ENCODE results near the gene SHROOM1.

DNA sequence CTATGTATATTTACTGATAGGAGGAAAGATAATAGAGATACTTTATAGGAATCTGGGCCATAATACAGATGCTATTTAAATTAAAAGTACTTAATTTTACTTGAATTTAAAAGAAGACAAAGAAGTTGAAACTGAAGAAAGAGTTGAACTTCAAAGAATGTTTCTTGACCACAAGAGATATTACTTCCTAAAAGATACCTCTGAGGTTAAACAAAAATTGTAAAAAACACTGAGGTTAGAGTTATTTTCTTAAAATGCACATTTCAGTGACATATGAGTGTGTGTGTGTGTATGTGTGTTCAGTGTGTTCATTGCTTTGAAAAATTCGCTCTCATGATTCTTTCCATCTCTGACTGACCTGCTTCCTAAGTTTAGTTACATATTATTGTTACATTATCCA, 49.9 kb downstream of the SHROOM1 start:
- TF ChIP-seq POLR2A (IDR thresholded peaks at IDR 0.05; ENCODE audit: low read depth, low read length) (no peak), TAF1 (IDR thresholded peaks at IDR 0.05; ENCODE audit: low read depth, low read length) (no peak), POU2F2 (IDR thresholded peaks at IDR 0.05; ENCODE audit: low read depth, low read length) (no peak), POLR2AphosphoS5 (IDR thresholded peaks at IDR 0.05; ENCODE audit: low read depth, low read length) (no peak)
